ENCODE data around the gene SYNE3.

SYNE3 gene

GRCh38 chr14:95503365-95504134 lies 12.9 kb downstream of the SYNE3 start:
- no peak for DNase-seq

- no peak for DNase-seq
Measured at GRCh38 chr14:95502381-95502950, 14.0 kb downstream of the SYNE3 start.

GRCh38 chr14:95500772-95501401 lies 15.6 kb downstream of the SYNE3 start:
- DNase-seq = peak; percentile 69 to 71

- DNase-seq = peak in 1 of 2 experiments; percentile 69
Measured at GRCh38 chr14:95500201-95500681, 16.2 kb downstream of the SYNE3 start.

- no peak for DNase-seq
Measured at GRCh38 chr14:95499354-95499750, 17.1 kb downstream of the SYNE3 start.

GRCh38 chr14:95498622-95499353 lies 17.7 kb downstream of the SYNE3 start:
- DNase-seq = no peak

GRCh38 chr14:95497561-95498011 lies 18.9 kb downstream of the SYNE3 start:
- no peak for DNase-seq

- no peak for DNase-seq
Measured at GRCh38 chr14:95496690-95497259, 19.7 kb downstream of the SYNE3 start.

- DNase-seq = no peak
Measured at GRCh38 chr14:95496111-95496681, 20.3 kb downstream of the SYNE3 start.

GRCh38 chr14:95495538-95496025 lies 20.9 kb downstream of the SYNE3 start:
- DNase-seq = no peak

GRCh38 chr14:95495076-95495475 lies 21.4 kb downstream of the SYNE3 start:
- no peak for DNase-seq

- DNase-seq = no peak
Measured at GRCh38 chr14:95494456-95494855, 22.0 kb downstream of the SYNE3 start.

- DNase-seq = no peak
Measured at GRCh38 chr14:95493976-95494375, 22.5 kb downstream of the SYNE3 start.

GRCh38 chr14:95493503-95493902 lies 22.9 kb downstream of the SYNE3 start:
- no peak for DNase-seq

GRCh38 chr14:95491936-95492608 lies 24.4 kb downstream of the SYNE3 start:
- no peak for DNase-seq

GRCh38 chr14:95490727-95491451 lies 25.6 kb downstream of the SYNE3 start:
- DNase-seq = peak in 1 of 2 experiments; percentile 57

GRCh38 chr14:95490138-95490509 lies 26.3 kb downstream of the SYNE3 start:
- peak; percentile 85 to 91 for DNase-seq

- no peak for DNase-seq
Measured at GRCh38 chr14:95489214-95490137, 27.0 kb downstream of the SYNE3 start.

GRCh38 chr14:95488376-95489213 lies 27.9 kb downstream of the SYNE3 start:
- no peak for DNase-seq
